GM12801 (cell line): ENCODE results near the gene RAB12.

Experiments used
- CTCF ChIP-seq: IDR thresholded peaks from one replicate; pipeline ENCODE4 v1.5.1; 2011; ENCODE audit warnings: control low read depth; ENCODE audit not compliant: insufficient read length; ENCODE audit errors: extremely low read depth

Gene RAB12

DNA sequence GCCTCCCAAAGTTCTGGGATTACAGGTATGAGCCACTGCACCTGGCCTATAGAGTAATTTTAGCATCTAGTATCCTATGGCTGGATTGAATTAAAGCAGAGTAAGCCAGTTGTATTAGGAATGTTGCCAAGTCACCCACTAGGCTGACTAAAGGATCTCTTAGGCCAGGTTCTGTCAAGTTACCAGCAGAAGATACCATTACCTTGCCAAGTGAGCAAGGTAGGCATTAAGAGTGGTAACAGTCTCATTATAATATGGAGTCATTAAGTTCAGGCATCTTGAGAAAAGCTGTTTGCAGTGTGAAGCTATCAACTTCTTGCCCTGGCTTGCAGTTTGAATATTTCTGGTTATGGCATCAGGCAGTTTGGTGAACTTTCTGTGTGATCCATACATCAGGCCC, 59.1 kb downstream of the RAB12 start:
- TF ChIP-seq CTCF, result no peak

- TF ChIP-seq CTCF, result no peak
Observed at GRCh38 chr18:8669571-8669970, 60.3 kb downstream of the RAB12 start.

DNA sequence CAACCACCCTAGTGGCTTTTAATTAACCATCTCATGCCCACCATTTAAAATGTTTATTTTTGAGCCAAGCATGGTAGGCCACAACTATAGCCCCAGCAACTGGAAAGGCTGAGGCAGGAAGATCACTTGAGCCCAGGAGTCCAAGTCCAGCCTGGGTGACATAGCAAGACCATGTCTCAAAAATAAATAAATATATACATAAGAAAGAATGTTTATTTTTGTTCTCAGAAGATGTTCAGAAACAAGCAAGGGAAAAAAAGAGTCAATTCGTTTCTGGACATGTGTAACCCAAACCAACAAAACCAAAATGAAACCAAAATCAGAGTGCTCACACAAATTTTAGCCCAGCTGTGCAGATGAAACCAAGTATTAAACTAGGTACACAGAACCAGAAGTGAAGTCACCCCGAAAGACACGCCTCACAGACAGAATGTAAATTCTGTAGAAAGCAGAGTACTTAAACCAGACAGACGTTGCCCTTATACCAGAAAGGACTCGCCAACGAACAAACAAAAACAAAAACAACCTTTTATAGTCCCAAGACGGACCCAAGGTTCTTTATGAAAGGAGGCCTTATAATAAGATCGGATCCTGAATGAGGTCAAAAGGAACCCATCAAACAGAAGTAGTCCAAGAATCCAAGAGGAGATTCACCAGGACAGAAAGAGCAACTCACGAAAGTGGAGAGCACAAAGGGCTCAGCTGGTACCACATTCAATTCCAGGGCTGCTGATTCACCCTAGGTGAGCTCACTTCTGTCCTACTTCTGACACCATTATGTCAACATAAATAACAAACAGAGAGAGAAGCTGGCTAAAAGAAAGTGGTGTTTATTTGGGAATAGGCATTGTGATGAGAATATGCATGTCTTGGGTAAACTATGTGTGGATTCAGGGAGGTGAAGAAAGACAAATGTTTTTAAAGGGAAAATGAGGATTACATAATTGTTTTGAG, 64.3 kb downstream of the RAB12 start:
- no peak for TF ChIP-seq CTCF

DNA sequence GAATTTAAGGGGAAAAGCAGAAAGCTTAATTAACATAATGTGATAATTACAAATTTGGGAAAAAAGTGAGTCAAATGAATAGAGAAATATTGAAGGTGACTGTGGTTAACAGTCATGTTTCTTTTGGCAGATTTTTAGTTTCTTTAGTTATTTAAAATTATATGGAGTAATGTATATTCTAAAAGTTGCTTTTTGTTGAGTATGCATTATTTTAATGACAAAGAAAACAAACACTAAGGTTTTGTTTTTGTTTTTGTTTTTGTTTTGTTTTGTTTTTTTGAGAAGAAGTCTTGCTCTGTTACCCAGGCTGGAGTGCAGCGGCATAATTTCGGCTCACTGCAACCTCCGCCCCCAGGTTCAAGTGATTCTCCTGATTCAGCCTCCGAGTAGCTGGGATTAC, 65.8 kb downstream of the RAB12 start:
- TF ChIP-seq CTCF, result no peak

DNA sequence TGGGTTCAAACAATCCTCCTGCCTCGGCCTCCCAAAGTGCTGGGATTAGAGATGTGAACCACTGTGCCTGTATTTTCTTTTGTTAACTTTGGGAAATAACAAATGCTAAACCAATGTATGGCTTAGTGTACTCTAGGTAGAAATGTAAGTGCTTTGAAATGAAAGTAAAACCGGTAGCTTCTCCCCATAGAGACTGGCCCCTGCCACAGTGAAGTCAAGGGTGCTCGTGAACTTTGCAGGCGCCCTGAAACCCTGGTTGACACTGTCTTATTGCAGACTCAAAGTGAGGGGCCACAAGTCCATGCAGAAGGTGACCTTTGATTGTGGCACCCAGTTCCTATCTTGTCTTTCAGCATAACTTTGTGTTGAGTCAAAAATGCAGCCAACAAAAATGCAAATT, 72.0 kb downstream of the RAB12 start:
- no peak for TF ChIP-seq CTCF

DNA sequence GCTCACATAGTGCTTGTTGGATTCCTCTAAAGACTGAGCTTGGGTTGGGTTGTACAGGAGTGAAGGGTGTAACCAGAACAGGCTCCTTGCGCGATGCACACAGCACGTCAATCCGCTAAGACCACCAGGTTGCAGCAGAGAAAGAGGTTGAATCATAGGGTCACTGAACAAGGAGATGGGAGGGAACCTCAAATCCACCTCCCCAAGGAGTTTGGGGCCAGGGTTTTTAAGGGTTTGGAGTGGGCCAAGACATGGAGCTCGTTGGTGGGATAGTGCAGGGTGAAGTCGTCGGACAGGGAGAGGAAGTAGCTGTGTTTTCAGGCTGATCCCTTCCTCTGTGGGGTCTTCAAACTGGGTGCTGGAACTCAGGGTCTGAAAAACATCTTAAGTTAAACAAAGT, 75.3 kb downstream of the RAB12 start:
- TF ChIP-seq CTCF, result no peak

GRCh38 chr18:8685141-8685913, 76.1 kb downstream of the RAB12 start:
- no peak for TF ChIP-seq CTCF
